ENCODE data around the gene AHCYL1.

The AHCYL1 gene

DNA sequence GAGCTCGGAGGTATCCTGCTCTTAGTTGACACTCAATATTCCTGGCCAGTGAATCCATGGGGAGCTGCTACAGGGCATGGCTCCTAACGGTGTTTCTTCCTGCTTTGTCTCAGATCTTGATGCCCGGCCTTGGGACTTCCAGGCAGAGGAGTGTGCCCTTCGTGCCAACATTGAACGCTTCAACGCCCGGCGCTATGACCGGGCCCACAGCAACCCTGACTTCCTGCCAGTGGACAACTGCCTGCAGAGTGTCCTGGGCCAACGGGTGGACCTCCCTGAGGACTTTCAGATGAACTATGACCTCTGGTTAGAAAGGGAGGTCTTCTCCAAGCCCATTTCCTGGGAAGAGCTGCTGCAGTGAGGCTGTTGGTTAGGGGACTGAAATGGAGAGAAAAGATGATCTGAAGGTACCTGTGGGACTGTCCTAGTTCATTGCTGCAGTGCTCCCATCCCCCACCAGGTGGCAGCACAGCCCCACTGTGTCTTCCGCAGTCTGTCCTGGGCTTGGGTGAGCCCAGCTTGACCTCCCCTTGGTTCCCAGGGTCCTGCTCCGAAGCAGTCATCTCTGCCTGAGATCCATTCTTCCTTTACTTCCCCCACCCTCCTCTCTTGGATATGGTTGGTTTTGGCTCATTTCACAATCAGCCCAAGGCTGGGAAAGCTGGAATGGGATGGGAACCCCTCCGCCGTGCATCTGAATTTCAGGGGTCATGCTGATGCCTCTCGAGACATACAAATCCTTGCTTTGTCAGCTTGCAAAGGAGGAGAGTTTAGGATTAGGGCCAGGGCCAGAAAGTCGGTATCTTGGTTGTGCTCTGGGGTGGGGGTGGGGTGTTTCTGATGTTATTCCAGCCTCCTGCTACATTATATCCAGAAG lies 69.2 kb downstream of the AHCYL1 start:
- Histone ChIP-seq H4K20me1 (ENCODE audit: low read depth, low read length) (no peaks in the 10 kb centered on the region), H3K27ac (ENCODE audit: low read depth, low read length) (no peak overlapping the region), H3K4me2 (ENCODE audit: low read depth, low read length, poor library complexity, severe bottlenecking) (no peak overlapping the region), H3K9ac (ENCODE audit: low read length) (no peak overlapping the region), H3K9me2 (replicated peaks; ENCODE audit: insufficient read depth, low read length) (no peaks in the 10 kb centered on the region), H3K4me3 (ENCODE audit: insufficient read depth, low read length, poor library complexity, severe bottlenecking) (no peak overlapping the region), H3F3A (ENCODE audit: insufficient read depth) (no peaks in the 10 kb centered on the region), H3K36me3 (ENCODE audit: low read length) (peaks cover 9% of the 10 kb centered on the region), H3K79me2 (ENCODE audit: insufficient read depth, low read length) (no peaks in the 10 kb centered on the region), H2AFZ (ENCODE audit: low read depth, low read length, severe bottlenecking) (no peak overlapping the region), H3K27me3 (ENCODE audit: low read length) (no peaks in the 10 kb centered on the region), H3K9me3 (ENCODE audit: insufficient read depth, low read length) (no peaks in the 10 kb centered on the region)
- TF ChIP-seq, protein P1, sequence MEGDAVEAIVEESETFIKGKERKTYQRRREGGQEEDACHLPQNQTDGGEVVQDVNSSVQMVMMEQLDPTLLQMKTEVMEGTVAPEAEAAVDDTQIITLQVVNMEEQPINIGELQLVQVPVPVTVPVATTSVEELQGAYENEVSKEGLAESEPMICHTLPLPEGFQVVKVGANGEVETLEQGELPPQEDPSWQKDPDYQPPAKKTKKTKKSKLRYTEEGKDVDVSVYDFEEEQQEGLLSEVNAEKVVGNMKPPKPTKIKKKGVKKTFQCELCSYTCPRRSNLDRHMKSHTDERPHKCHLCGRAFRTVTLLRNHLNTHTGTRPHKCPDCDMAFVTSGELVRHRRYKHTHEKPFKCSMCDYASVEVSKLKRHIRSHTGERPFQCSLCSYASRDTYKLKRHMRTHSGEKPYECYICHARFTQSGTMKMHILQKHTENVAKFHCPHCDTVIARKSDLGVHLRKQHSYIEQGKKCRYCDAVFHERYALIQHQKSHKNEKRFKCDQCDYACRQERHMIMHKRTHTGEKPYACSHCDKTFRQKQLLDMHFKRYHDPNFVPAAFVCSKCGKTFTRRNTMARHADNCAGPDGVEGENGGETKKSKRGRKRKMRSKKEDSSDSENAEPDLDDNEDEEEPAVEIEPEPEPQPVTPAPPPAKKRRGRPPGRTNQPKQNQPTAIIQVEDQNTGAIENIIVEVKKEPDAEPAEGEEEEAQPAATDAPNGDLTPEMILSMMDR (IDR thresholded peaks at IDR 0.05; ENCODE audit: insufficient read depth, low read length, poor library complexity, severe bottlenecking) = peak; percentile 85
- no peak for TF ChIP-seq EZH2phosphoT487 (conservative IDR thresholded peaks at IDR 0.05; ENCODE audit: low read length)

DNA sequence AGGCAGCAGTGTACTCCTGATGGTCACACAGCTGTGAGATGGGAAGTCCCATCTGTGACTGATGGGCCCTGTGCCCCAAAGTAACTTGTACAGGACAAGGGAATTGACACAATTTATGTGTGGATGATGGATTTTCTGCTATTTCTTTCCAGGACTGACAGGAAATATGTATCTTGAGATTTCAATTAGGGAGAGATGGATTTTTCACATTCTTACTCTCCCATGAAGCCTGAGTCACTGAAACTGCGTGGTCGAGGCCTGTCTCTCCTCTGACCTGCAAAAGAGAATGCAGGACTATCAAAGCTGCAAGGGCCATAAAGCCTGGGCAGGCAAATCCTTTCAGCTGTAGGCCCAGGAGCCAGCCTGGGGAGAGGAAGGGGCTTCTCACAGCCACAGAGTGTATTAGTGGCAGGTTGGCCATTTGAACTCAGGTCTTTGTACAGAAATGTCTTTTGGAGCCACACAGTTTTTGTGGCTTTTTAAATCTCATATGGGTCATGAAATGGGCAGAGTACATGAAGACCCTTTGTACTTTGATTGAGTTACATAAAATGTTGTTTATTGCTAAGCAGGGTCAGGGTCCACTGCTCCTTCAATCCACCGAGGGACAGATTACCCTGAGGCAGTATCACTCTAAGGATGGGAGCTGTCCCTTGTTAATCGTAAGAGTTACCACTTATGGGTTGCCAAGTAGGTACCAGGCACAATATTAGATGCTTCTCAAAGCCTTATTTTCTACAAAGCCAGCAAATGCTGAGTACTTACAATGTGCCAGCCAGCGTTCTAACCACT lies 71.1 kb downstream of the AHCYL1 start:
- Histone ChIP-seq H3K4me3 (ENCODE audit: insufficient read depth, low read length, poor library complexity, severe bottlenecking) (no peak overlapping the region), H3K27me3 (ENCODE audit: low read length) (no peaks in the 10 kb centered on the region), H3K36me3 (ENCODE audit: low read length) (peaks cover 9% of the 10 kb centered on the region), H3K27ac (ENCODE audit: low read depth, low read length) (no peak overlapping the region), H3K9me3 (ENCODE audit: insufficient read depth, low read length) (no peaks in the 10 kb centered on the region), H3K9ac (ENCODE audit: low read length) (no peak overlapping the region), H2AFZ (ENCODE audit: low read depth, low read length, severe bottlenecking) (no peak overlapping the region), H3F3A (ENCODE audit: insufficient read depth) (no peaks in the 10 kb centered on the region), H4K20me1 (ENCODE audit: low read depth, low read length) (no peaks in the 10 kb centered on the region), H3K79me2 (ENCODE audit: insufficient read depth, low read length) (no peaks in the 10 kb centered on the region), H3K9me2 (replicated peaks; ENCODE audit: insufficient read depth, low read length) (no peaks in the 10 kb centered on the region), H3K4me2 (ENCODE audit: low read depth, low read length, poor library complexity, severe bottlenecking) (no peak overlapping the region)
- TF ChIP-seq EZH2phosphoT487 (conservative IDR thresholded peaks at IDR 0.05; ENCODE audit: low read length) = no peak
- TF ChIP-seq, protein P1 (IDR thresholded peaks at IDR 0.05; ENCODE audit: insufficient read depth, low read length, poor library complexity, severe bottlenecking) = no peak

DNA sequence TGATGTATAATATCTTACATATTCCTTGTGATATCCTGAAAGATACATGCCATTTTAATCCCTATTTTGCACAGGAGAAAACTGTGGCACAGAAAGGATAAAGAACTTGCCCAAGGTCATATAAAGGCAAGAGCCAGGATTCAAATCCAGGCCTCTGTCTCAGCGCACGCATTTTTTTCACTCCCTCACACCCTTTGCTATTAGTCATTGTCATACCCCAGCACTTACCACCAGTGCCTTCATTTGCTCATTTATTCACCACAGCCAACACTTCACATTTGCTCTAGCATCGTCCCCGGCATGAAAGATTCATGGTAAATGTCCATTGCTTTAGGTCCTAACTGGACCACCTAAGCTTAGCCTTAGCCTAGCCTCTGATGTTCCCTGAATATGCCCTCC lies 71.7 kb downstream of the AHCYL1 start:
- Histone ChIP-seq H3K4me3 (ENCODE audit: insufficient read depth, low read length, poor library complexity, severe bottlenecking) (no peak overlapping the region), H3K9me3 (ENCODE audit: insufficient read depth, low read length) (no peaks in the 10 kb centered on the region), H3K27me3 (ENCODE audit: low read length) (no peaks in the 10 kb centered on the region), H3K4me2 (ENCODE audit: low read depth, low read length, poor library complexity, severe bottlenecking) (no peak overlapping the region), H3K27ac (ENCODE audit: low read depth, low read length) (no peak overlapping the region), H2AFZ (ENCODE audit: low read depth, low read length, severe bottlenecking) (no peak overlapping the region), H3K79me2 (ENCODE audit: insufficient read depth, low read length) (no peaks in the 10 kb centered on the region), H3F3A (ENCODE audit: insufficient read depth) (no peaks in the 10 kb centered on the region), H3K36me3 (ENCODE audit: low read length) (peaks cover 9% of the 10 kb centered on the region), H4K20me1 (ENCODE audit: low read depth, low read length) (no peaks in the 10 kb centered on the region), H3K9me2 (replicated peaks; ENCODE audit: insufficient read depth, low read length) (no peaks in the 10 kb centered on the region), H3K9ac (ENCODE audit: low read length) (no peak overlapping the region)
- TF ChIP-seq, protein P1 (IDR thresholded peaks at IDR 0.05; ENCODE audit: insufficient read depth, low read length, poor library complexity, severe bottlenecking) = no peak
- no peak for TF ChIP-seq EZH2phosphoT487 (conservative IDR thresholded peaks at IDR 0.05; ENCODE audit: low read length)
